Esophagus muscularis mucosa (tissue), 4 donors: Measurements from ENCODE around the gene CDH22. TPM values are rescaled to one million over a fixed set of nuclear protein-coding genes. Genes with fewer than 3 reads are reported as not detected.

Experiments
- DNase-seq: peaks from one replicate; pipeline ENCODE4 v3.0.0-alpha.2; 2017; ENCODE audit errors: extremely low spot score
- H3K27ac ChIP-seq, 4 donors: fragments of 200-600 bp; sonication (generic); replicated peaks in 1 of 4; 1 replicate in 3 of 4; 2 replicates in 1 of 4; pipeline ENCODE4 v1.5.1; 2016 to 2019; ENCODE audit warnings: mild to moderate bottlenecking in 1 of 4
- H3K27me3 ChIP-seq, 4 donors: fragments of 200-600 bp; sonication (generic); one replicate each; pipeline versions ENCODE4 v1.5.1 to v1.6.0; 2016 to 2019
- H3K36me3 ChIP-seq, 4 donors: fragments of 200-600 bp; sonication (generic); one replicate each; pipeline ENCODE4 v1.5.1; 2016 to 2019
- H3K4me1 ChIP-seq, 4 donors: fragments of 200-600 bp; sonication (generic); one replicate each; pipeline ENCODE4 v1.5.1; 2016 to 2019
- H3K4me3 ChIP-seq, 4 donors: fragments of 200-600 bp; sonication (generic); 1 replicate in 2 of 4; 2 replicates in 2 of 4; pipeline ENCODE4 v1.5.1; 2016 to 2019; ENCODE audit warnings: mild to moderate bottlenecking in 4 of 4, moderate library complexity in 1 of 4
- H3K9me3 ChIP-seq, 4 donors: fragments of 200-600 bp; sonication (generic); 1 replicate in 3 of 4; 2 replicates in 1 of 4; pipeline ENCODE4 v1.5.1; 2016 to 2019
- CTCF ChIP-seq, 3 experiments: fragments of 200-600 bp in 2 of 3; fragments of 450-650 bp in 1 of 3; sonication (generic) in 2 of 3; IDR thresholded peaks; one replicate each; pipeline ENCODE4 v1.5.1; 2017 to 2019; ENCODE audit warnings: antibody characterized with exemption in 3 of 3, mild to moderate bottlenecking in 2 of 3, moderate library complexity in 1 of 3
- EP300 ChIP-seq: sonication (generic); formaldehyde crosslinking; IDR thresholded peaks from one replicate; pipeline ENCODE4 v1.6.1; 2017; ENCODE audit warnings: antibody characterized with exemption
- POLR2A ChIP-seq: fragments of 450-650 bp; IDR thresholded peaks from one replicate; pipeline ENCODE4 v1.6.1; 2017; ENCODE audit warnings: antibody characterized with exemption, moderate library complexity, mild to moderate bottlenecking, low read depth
- POLR2AphosphoS5 ChIP-seq, 2 donors: sonication (generic); formaldehyde crosslinking; IDR thresholded peaks; one replicate each; pipeline ENCODE4 v1.6.1; 2017; ENCODE audit warnings: antibody characterized with exemption in 2 of 2
- WGBS: methylation state at CpG from one replicate; pipeline ENCODE4 v1.1.5; 2018; 5-methylcytosine and 5-hydroxymethylcytosine counted together
- intact Hi-C: fragments of 100-400 bp; cut with DNase I; formaldehyde crosslinking; loops from one replicate; pipeline ENCODE4 v1.15.1; 2023
- total RNA-seq, 4 donors: library from RNA; depleted of rRNA; stranded (reverse); fragments of >200 nt; gene quantifications; one replicate each; pipeline versions ENCODE4 v1.1.0 to v1.2.1, GENCODE V29; 2016

CDH22 gene
- total RNA-seq, 4 donors from 2014 or later, result 0.17 to 0.69 (median 0.42) TPM; not detected in 1

- TF ChIP-seq POLR2A (no peak), EP300 (no peak), CTCF (IDR thresholded peaks at IDR 0.05) (no peak), POLR2AphosphoS5 (IDR thresholded peaks at IDR 0.05) (no peak)
- H3K4me1 ChIP-seq, result peaks cover 14 to 35% (median 31%) of the 10 kb centered on the region in 4 donors
- no peaks in the 10 kb centered on the region for H3K36me3 ChIP-seq
- intact Hi-C loops, result no loop called here
- DNase-seq, result no peak
- WGBS, result 12% methylated on average over 5 of the region's 5 CpGs
- H3K9me3 ChIP-seq, result no peaks in the 10 kb centered on the region
- no peak overlapping the region for H3K27ac ChIP-seq
- peaks cover 13 to 100% (median 67%) of the 10 kb centered on the region in 4 donors for H3K27me3 ChIP-seq
- H3K4me3 ChIP-seq, result no peak overlapping the region
Measured at GRCh38 chr20:46311719-46312074, 3.4 kb upstream of the CDH22 start.

GRCh38 chr20:46311039-46311650 is 2.8 kb upstream of the CDH22 start:
- Histone ChIP-seq H3K4me1 (peaks cover 14 to 37% (median 31%) of the 10 kb centered on the region in 4 donors), H3K9me3 (no peaks in the 10 kb centered on the region), H3K27me3 (peaks cover 13 to 100% (median 70%) of the 10 kb centered on the region in 4 donors), H3K4me3 (no peak overlapping the region), H3K36me3 (no peaks in the 10 kb centered on the region), H3K27ac (no peak overlapping the region)
- TF ChIP-seq EP300 (no peak), CTCF (IDR thresholded peaks at IDR 0.05) (no peak), POLR2A (no peak)
- intact Hi-C loops, result no loop called here
- WGBS, result 23% methylated on average over 5 of the region's 5 CpGs
- DNase-seq, result no peak

DNA sequence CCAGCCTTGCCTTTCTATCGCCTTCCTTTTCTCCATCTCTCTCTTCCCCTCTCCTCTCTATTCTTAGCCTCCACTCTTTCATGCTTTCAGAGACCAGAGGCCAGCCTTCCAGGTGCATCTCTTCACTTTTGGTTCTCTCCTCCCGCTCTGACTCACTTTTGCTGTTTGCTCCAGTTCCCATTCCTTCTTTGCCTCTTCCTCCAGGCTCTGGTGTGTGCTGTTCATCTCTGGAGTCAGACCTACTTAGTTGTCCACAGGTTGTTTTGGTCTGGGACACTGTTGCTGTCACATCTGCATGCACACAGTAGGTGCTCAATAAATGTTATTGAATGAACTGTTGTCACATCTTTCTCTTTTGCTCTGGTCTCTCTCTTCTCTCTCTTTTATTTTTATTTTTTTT is 1.6 kb upstream of the CDH22 start:
- no peak for DNase-seq
- Histone ChIP-seq H3K27me3 (peaks cover 13 to 100% (median 72%) of the 10 kb centered on the region in 4 donors), H3K4me1 (peaks cover 14 to 37% (median 31%) of the 10 kb centered on the region in 4 donors)

DNA sequence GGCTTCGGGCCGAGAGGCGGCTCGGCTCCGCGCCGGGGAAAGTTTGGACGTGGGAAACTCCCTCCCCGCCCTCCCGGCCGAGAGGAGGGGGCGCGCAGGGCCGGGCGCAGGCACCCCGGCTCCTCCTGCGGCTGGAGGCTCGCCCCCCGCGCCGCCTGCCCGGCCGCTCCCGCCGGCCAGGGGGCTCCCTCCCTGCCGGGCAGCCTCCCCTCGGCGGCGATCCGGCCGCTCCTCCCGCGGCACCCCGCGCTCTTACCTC is 370 bp downstream of the CDH22 start:
- TF ChIP-seq CTCF (IDR thresholded peaks at IDR 0.05) (no peak), EP300 (no peak), POLR2A (no peak), POLR2AphosphoS5 (IDR thresholded peaks at IDR 0.05) (no peak)
- Histone ChIP-seq H3K9me3 (no peaks in the 10 kb centered on the region), H3K4me3 (peak overlapping the region; percentile 50 to 63 (median 55)), H3K27me3 (peaks cover 13 to 100% (median 55%) of the 10 kb centered on the region in 4 donors), H3K36me3 (no peaks in the 10 kb centered on the region), H3K27ac (no peak overlapping the region), H3K4me1 (peaks cover 14 to 36% (median 31%) of the 10 kb centered on the region in 4 donors)
- no CpG with 5 or more reads among the region's 35 CpGs for WGBS
- intact Hi-C loops, result no loop called here
- no peak for DNase-seq

More for the DNA sequence above, 1.6 kb upstream of the CDH22 start:
- no peak overlapping the region for H3K27ac ChIP-seq
- H3K9me3 ChIP-seq, result no peaks in the 10 kb centered on the region
- no peaks in the 10 kb centered on the region for H3K36me3 ChIP-seq
- no peak for TF ChIP-seq POLR2AphosphoS5 (IDR thresholded peaks at IDR 0.05)
- intact Hi-C loops, result no loop called here
- 39% methylated on average over 2 of the region's 2 CpGs for WGBS
- no peak overlapping the region for H3K4me3 ChIP-seq

GRCh38 chr20:46307139-46307998 is 929 bp downstream of the CDH22 start:
- no peak for TF ChIP-seq EP300
- TF ChIP-seq CTCF (IDR thresholded peaks at IDR 0.05), result peak; percentile 58 to 76 (median 59)
- H3K4me1 ChIP-seq, result peaks cover 11 to 31% (median 26%) of the 10 kb centered on the region in 4 donors
- H3K27ac ChIP-seq, result no peak overlapping the region
- DNase-seq, result no peak
- intact Hi-C loops, result no loop called here
- H3K4me3 ChIP-seq, result peak overlapping the region; percentile 50 to 63 (median 55)
- peaks cover 9 to 100% (median 53%) of the 10 kb centered on the region in 4 donors for H3K27me3 ChIP-seq
- WGBS, result 1% methylated on average over 27 of the region's 90 CpGs
- H3K36me3 ChIP-seq, result no peaks in the 10 kb centered on the region
- no peaks in the 10 kb centered on the region for H3K9me3 ChIP-seq
